Suprapubic skin (tissue), 4 donors: ENCODE measurements around the gene MAF. TPM values are rescaled to one million over a fixed set of nuclear protein-coding genes. Genes with fewer than 3 reads are reported as not detected.

Experiments used
- DNase-seq, 2 donors: peaks; one replicate each; pipeline ENCODE4 v3.0.0-alpha.2; 2019; ENCODE audit warnings: low spot score in 2 of 2
- H3K27ac ChIP-seq: fragments of 200-600 bp; sonication (generic); one replicate; pipeline ENCODE4 v1.5.1; 2019
- H3K27me3 ChIP-seq: fragments of 200-600 bp; sonication (generic); one replicate; pipeline ENCODE4 v1.5.1; 2019
- H3K36me3 ChIP-seq: fragments of 200-600 bp; sonication (generic); one replicate; pipeline ENCODE4 v1.5.1; 2019
- H3K4me1 ChIP-seq: fragments of 200-600 bp; sonication (generic); one replicate; pipeline ENCODE4 v1.5.1; 2019
- H3K4me3 ChIP-seq: fragments of 200-600 bp; sonication (generic); one replicate; pipeline ENCODE4 v1.5.1; 2019; ENCODE audit warnings: mild to moderate bottlenecking
- H3K9me3 ChIP-seq: fragments of 200-600 bp; sonication (generic); one replicate; pipeline ENCODE4 v1.5.1; 2019
- EP300 ChIP-seq: sonication (generic); formaldehyde crosslinking; IDR thresholded peaks from one replicate; pipeline ENCODE4 v1.6.1; 2017; ENCODE audit warnings: antibody characterized with exemption
- POLR2A ChIP-seq, 2 donors: fragments of 450-650 bp; IDR thresholded peaks; one replicate each; pipeline ENCODE4 v1.6.1; 2017; ENCODE audit warnings: antibody characterized with exemption in 2 of 2, mild to moderate bottlenecking in 2 of 2, moderate library complexity in 2 of 2
- POLR2AphosphoS5 ChIP-seq, 3 donors: sonication (generic); formaldehyde crosslinking; IDR thresholded peaks; one replicate each; pipeline ENCODE4 v1.6.1; 2017; ENCODE audit warnings: antibody characterized with exemption in 3 of 3
- WGBS: methylation state at CpG from one replicate; pipeline ENCODE4 v1.1.5; 2018; 5-methylcytosine and 5-hydroxymethylcytosine counted together
- total RNA-seq, 4 donors: library from RNA; depleted of rRNA; stranded (reverse); fragments of >200 nt; gene quantifications; one replicate each; pipeline ENCODE4 v1.1.0, GENCODE V29; 2016
- TF ChIP-seq, protein P1 (sequence below), 2 donors: fragments of 200-600 bp in 1 of 2; fragments of 450-650 bp in 1 of 2; sonication (generic) in 1 of 2; IDR thresholded peaks; one replicate each; pipeline ENCODE4 v1.5.1; 2016 to 2019; ENCODE audit warnings: antibody characterized with exemption in 2 of 2, mild to moderate bottlenecking in 1 of 2, moderate library complexity in 1 of 2

Gene MAF
- total RNA-seq, 4 donors from 2014 or later = 83.6 to 135 (median 114) TPM

- 0% methylated on average over 29 of the region's 84 CpGs for WGBS
- H3K9me3 ChIP-seq = no peaks in the 10 kb centered on the region
- TF ChIP-seq, protein P1, sequence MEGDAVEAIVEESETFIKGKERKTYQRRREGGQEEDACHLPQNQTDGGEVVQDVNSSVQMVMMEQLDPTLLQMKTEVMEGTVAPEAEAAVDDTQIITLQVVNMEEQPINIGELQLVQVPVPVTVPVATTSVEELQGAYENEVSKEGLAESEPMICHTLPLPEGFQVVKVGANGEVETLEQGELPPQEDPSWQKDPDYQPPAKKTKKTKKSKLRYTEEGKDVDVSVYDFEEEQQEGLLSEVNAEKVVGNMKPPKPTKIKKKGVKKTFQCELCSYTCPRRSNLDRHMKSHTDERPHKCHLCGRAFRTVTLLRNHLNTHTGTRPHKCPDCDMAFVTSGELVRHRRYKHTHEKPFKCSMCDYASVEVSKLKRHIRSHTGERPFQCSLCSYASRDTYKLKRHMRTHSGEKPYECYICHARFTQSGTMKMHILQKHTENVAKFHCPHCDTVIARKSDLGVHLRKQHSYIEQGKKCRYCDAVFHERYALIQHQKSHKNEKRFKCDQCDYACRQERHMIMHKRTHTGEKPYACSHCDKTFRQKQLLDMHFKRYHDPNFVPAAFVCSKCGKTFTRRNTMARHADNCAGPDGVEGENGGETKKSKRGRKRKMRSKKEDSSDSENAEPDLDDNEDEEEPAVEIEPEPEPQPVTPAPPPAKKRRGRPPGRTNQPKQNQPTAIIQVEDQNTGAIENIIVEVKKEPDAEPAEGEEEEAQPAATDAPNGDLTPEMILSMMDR (IDR thresholded peaks at IDR 0.05) = no peak
- TF ChIP-seq POLR2A (IDR thresholded peaks at IDR 0.05) (no peak), EP300 (no peak), POLR2AphosphoS5 (IDR thresholded peaks at IDR 0.05) (no peak)
- H3K27me3 ChIP-seq = no peaks in the 10 kb centered on the region
- no peak for DNase-seq
- peaks cover 41% of the 10 kb centered on the region for H3K4me1 ChIP-seq
- peak overlapping the region; percentile 74 for H3K4me3 ChIP-seq
- H3K36me3 ChIP-seq = no peaks in the 10 kb centered on the region
- H3K27ac ChIP-seq = peak overlapping the region; percentile 91
These were observed 500 bp downstream of the MAF start for GRCh38 chr16:79599837-79600637.

GRCh38 chr16:79599256-79599836 lies 1.2 kb downstream of the MAF start:
- no peaks in the 10 kb centered on the region for H3K27me3 ChIP-seq
- TF ChIP-seq, protein P1 (IDR thresholded peaks at IDR 0.05) = no peak
- no peak for TF ChIP-seq POLR2AphosphoS5 (IDR thresholded peaks at IDR 0.05)
- TF ChIP-seq POLR2A (IDR thresholded peaks at IDR 0.05) = no peak
- TF ChIP-seq EP300 = no peak
- no peaks in the 10 kb centered on the region for H3K9me3 ChIP-seq
- DNase-seq = peak in 1 of 2 donors; percentile 68
- peak overlapping the region; percentile 74 for H3K4me3 ChIP-seq
- H3K4me1 ChIP-seq = peaks cover 42% of the 10 kb centered on the region
- no peaks in the 10 kb centered on the region for H3K36me3 ChIP-seq
- peak overlapping the region; percentile 91 for H3K27ac ChIP-seq
- 0% methylated on average over 3 of the region's 79 CpGs for WGBS

DNA sequence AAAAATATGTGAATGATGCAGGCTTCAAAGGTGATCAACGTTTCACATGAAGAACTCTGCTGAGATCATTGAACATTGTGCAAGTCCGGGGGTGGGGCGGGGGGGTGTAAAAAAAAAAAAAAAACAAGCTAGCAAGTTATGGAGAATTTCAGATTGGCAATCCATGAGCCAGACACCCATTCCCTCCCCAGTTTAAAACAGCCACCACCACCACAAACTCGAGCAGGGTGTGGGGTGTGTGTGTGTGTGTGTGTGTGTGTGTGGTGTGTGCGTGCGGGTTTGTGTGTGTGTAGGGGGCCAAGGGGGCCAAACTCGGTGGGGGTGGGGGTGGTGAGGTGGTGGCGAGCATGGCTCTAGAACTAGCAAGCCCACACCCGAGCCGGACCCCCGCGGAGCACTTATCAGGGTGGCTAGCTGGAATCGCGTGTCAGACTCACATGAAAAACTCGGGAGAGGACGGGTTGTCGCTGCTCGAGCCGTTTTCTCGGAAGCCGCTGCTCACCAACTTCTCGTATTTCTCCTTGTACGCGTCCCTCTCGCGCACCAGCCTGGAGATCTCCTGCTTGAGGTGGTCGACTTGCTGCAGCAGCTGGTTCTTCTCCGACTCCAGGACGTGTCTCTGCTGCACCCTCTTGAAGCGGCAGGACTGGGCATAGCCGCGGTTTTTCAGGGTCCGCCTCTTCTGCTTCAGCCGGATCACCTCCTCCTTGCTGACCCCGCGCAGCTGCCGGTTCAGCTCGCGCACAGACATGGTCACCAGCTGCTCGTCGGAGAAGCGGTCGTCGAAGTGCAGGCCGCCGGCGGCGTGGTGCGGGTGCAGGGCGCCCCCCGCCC lies 2.0 kb downstream of the MAF start:
- no peaks in the 10 kb centered on the region for H3K36me3 ChIP-seq
- WGBS = 0% methylated on average over 19 of the region's 51 CpGs
- H3K9me3 ChIP-seq = no peaks in the 10 kb centered on the region
- DNase-seq = peak in 1 of 2 donors; percentile 76
- peaks cover 44% of the 10 kb centered on the region for H3K4me1 ChIP-seq
- peak overlapping the region; percentile 94 for H3K27ac ChIP-seq
- peak overlapping the region; percentile 74 for H3K4me3 ChIP-seq
- H3K27me3 ChIP-seq = no peaks in the 10 kb centered on the region
- TF ChIP-seq POLR2A (IDR thresholded peaks at IDR 0.05) (no peak), EP300 (no peak), POLR2AphosphoS5 (IDR thresholded peaks at IDR 0.05) (peak in 2 of 3 donors; percentile 38 to 56)
- TF ChIP-seq, protein P1 (IDR thresholded peaks at IDR 0.05) = no peak

- H3K27ac ChIP-seq = peak overlapping the region; percentile 94
- H3K4me3 ChIP-seq = peak overlapping the region; percentile 74
- peaks cover 46% of the 10 kb centered on the region for H3K4me1 ChIP-seq
- H3K27me3 ChIP-seq = no peaks in the 10 kb centered on the region
- H3K9me3 ChIP-seq = no peaks in the 10 kb centered on the region
- H3K36me3 ChIP-seq = no peaks in the 10 kb centered on the region
- WGBS = 15% methylated on average over 3 of the region's 3 CpGs
- DNase-seq = no peak
- TF ChIP-seq, protein P1 (IDR thresholded peaks at IDR 0.05) = no peak
- TF ChIP-seq POLR2AphosphoS5 (IDR thresholded peaks at IDR 0.05) (no peak), POLR2A (IDR thresholded peaks at IDR 0.05) (no peak), EP300 (no peak)
These were observed 2.5 kb downstream of the MAF start for GRCh38 chr16:79598063-79598347.
